SU-DHL-6 (cell line): ENCODE measurements around the gene DPP10.
"Not testable (repeated sequence)": the region's sequence is repeated elsewhere in the genome, so short reads cannot be mapped to it uniquely, and the experiment has no call there.

ENCODE experiments used
- H2AFZ ChIP-seq: fragments of 200-600 bp; sonication (generic); 2 replicates; pipeline ENCODE4 v1.6.1; 2014; ENCODE audit warnings: low read depth, mild to moderate bottlenecking, moderate library complexity, mixed read lengths, antibody characterized with exemption, low read length; ENCODE audit not compliant: severe bottlenecking
- H3F3A ChIP-seq: fragments of 200-600 bp; shearing (Covaris generic); 2 replicates; pipeline ENCODE4 v1.6.0; 2016; ENCODE audit warnings: antibody characterized with exemption, mild to moderate bottlenecking; ENCODE audit not compliant: insufficient read depth
- H3K27ac ChIP-seq: fragments of 200-600 bp; sonication (generic); 2 replicates; pipeline ENCODE4 v1.5.1; 2016; ENCODE audit warnings: low read depth, mild to moderate bottlenecking, low read length, moderate library complexity, mixed read lengths
- H3K27me3 ChIP-seq: fragments of 200-600 bp; sonication (generic), shearing (Covaris generic); 2 replicates; pipeline ENCODE4 v1.6.0; 2014; ENCODE audit warnings: mild to moderate bottlenecking, low read length
- H3K36me3 ChIP-seq: fragments of 200-600 bp; sonication (generic); 2 replicates; pipeline ENCODE4 v1.6.1; 2014; ENCODE audit warnings: mild to moderate bottlenecking, low read length, mixed read lengths
- H3K4me2 ChIP-seq: fragments of 300-600, 200-600 bp; shearing (Covaris generic), sonication (generic); 2 replicates; pipeline ENCODE4 v1.6.0; 2014; ENCODE audit warnings: low read length, low read depth, mild to moderate bottlenecking; ENCODE audit not compliant: poor library complexity, severe bottlenecking
- H3K4me3 ChIP-seq: fragments of 200-600 bp; sonication (generic); 2 replicates; pipeline ENCODE4 v1.5.1; 2014; ENCODE audit warnings: antibody characterized with exemption, low read length, mild to moderate bottlenecking, mixed read lengths; ENCODE audit not compliant: insufficient read depth, poor library complexity, severe bottlenecking
- H3K79me2 ChIP-seq: fragments of 200-600 bp; sonication (generic); 2 replicates; pipeline ENCODE4 v1.6.1; 2014; ENCODE audit warnings: mild to moderate bottlenecking, low read length, moderate library complexity; ENCODE audit not compliant: insufficient read depth
- H3K9ac ChIP-seq: fragments of 200-600 bp; sonication (generic); 2 replicates; pipeline ENCODE4 v1.7.0; 2014; ENCODE audit warnings: mild to moderate bottlenecking, low read length
- H3K9me2 ChIP-seq: fragments of 200-600 bp; sonication (generic); replicated peaks from 2 replicates; pipeline ENCODE4 v1.6.1; 2014; ENCODE audit warnings: low read length; ENCODE audit not compliant: insufficient read depth
- H3K9me3 ChIP-seq: fragments of 200-600 bp; sonication (generic); 2 replicates; pipeline ENCODE4 v1.6.1; 2014; ENCODE audit warnings: low read length, mixed read lengths; ENCODE audit not compliant: insufficient read depth
- H4K20me1 ChIP-seq: fragments of 200-600 bp; sonication (generic); 2 replicates; pipeline ENCODE4 v1.6.1; 2014; ENCODE audit warnings: low read depth, mild to moderate bottlenecking, antibody characterized with exemption, low read length, moderate library complexity, mixed read lengths
- CTCF ChIP-seq: fragments of 200-600 bp; sonication (generic); IDR thresholded peaks from one replicate; pipeline ENCODE4 v1.5.1; 2017; ENCODE audit warnings: antibody characterized with exemption, mild to moderate bottlenecking, low read length, moderate library complexity; ENCODE audit not compliant: insufficient read depth, poor library complexity, severe bottlenecking
- EZH2phosphoT487 ChIP-seq: fragments of 200-600 bp; sonication (generic), shearing (Covaris generic); conservative IDR thresholded peaks from 2 replicates; pipeline ENCODE4 v1.6.1; 2018; ENCODE audit warnings: mild to moderate bottlenecking, antibody characterized with exemption, low read length, moderate library complexity, mixed read lengths

Gene DPP10

GRCh38 chr2:115084446-115084845 lies 642.0 kb downstream of the DPP10 start:
- Histone ChIP-seq H3K9me2 (no peaks in the 10 kb centered on the region), H3K4me2 (no peak overlapping the region), H2AFZ (no peak overlapping the region), H4K20me1 (no peaks in the 10 kb centered on the region), H3K27ac (no peak overlapping the region), H3K36me3 (no peaks in the 10 kb centered on the region), H3K27me3 (no peaks in the 10 kb centered on the region), H3K4me3 (no peak overlapping the region), H3K9me3 (no peaks in the 10 kb centered on the region), H3K79me2 (no peaks in the 10 kb centered on the region), H3F3A (no peaks in the 10 kb centered on the region), H3K9ac (no peak overlapping the region)
- TF ChIP-seq CTCF (no peak), EZH2phosphoT487 (no peak)

- not testable (repeated sequence) for H3K79me2 ChIP-seq, H3K36me3 ChIP-seq, H3K4me2 ChIP-seq, H3K27me3 ChIP-seq, H4K20me1 ChIP-seq, H3F3A ChIP-seq, H3K4me3 ChIP-seq, H3K9me3 ChIP-seq, H3K27ac ChIP-seq, H3K9me2 ChIP-seq, H3K9ac ChIP-seq, H2AFZ ChIP-seq
Measured at GRCh38 chr2:115086051-115086620, 643.7 kb downstream of the DPP10 start.

- no peak overlapping the region for H3K4me3 ChIP-seq
- TF ChIP-seq CTCF, result no peak
- no peak for TF ChIP-seq EZH2phosphoT487
- H4K20me1 ChIP-seq, result no peaks in the 10 kb centered on the region
- H2AFZ ChIP-seq, result no peak overlapping the region
- H3K36me3 ChIP-seq, result no peaks in the 10 kb centered on the region
- 0 out of 2 replicates have a peak, but pooled peaks cover 3% of the 10 kb centered on the region for H3K9me2 ChIP-seq
- H3K9me3 ChIP-seq, result no peaks in the 10 kb centered on the region
- no peaks in the 10 kb centered on the region for H3K79me2 ChIP-seq
- no peaks in the 10 kb centered on the region for H3K27me3 ChIP-seq
- H3F3A ChIP-seq, result no peaks in the 10 kb centered on the region
- H3K27ac ChIP-seq, result no peak overlapping the region
- H3K9ac ChIP-seq, result no peak overlapping the region
- H3K4me2 ChIP-seq, result no peak overlapping the region
Measured at GRCh38 chr2:115094441-115094840, 652.0 kb downstream of the DPP10 start.

GRCh38 chr2:115105966-115106365 lies 663.5 kb downstream of the DPP10 start:
- Histone ChIP-seq H3K9ac (no peak overlapping the region), H2AFZ (no peak overlapping the region), H3F3A (no peaks in the 10 kb centered on the region), H3K27me3 (no peaks in the 10 kb centered on the region), H3K9me3 (no peaks in the 10 kb centered on the region), H3K36me3 (no peaks in the 10 kb centered on the region), H3K79me2 (no peaks in the 10 kb centered on the region), H3K4me2 (no peak overlapping the region), H3K9me2 (no peaks in the 10 kb centered on the region), H3K27ac (no peak overlapping the region), H3K4me3 (no peak overlapping the region), H4K20me1 (no peaks in the 10 kb centered on the region)
- TF ChIP-seq CTCF, result no peak
- TF ChIP-seq EZH2phosphoT487, result no peak
